PC-9 (cell line): Measurements from ENCODE around the gene HEPH. TPM values are rescaled to one million over a fixed set of nuclear protein-coding genes. Genes with fewer than 3 reads are reported as not detected.

Experiments used
- BruUV-seq: library from RNA; stranded (reverse); fragments of 400-500 nt; replicated peaks from 2 replicates; lab custom pipeline; 2021; lab: Mats Ljungman, UMichigan
- CTCF ChIA-PET: fragments of 300-600 bp; sonication (Branson Sonifier 250); formaldehyde crosslinking; loops from one replicate; lab custom pipeline; 2022; ENCODE audit warnings: antibody characterized with exemption; lab: Charles Lee
- POLR2A ChIA-PET: fragments of 300-600 bp; sonication (Branson Sonifier 250); formaldehyde crosslinking; loops from one replicate; lab custom pipeline; 2022; ENCODE audit warnings: antibody characterized with exemption; ENCODE audit not compliant: unreplicated experiment; lab: Charles Lee
- DNase-seq, 2 experiments: peaks; one replicate each; pipeline versions ENCODE4 v3.0.0 to v3.0.0-alpha.2; 2015 to 2022; ENCODE audit warnings: mixed read lengths in 1 of 2
- H2AFZ ChIP-seq: fragments of 200-600 bp; sonication (generic); 2 replicates; pipeline ENCODE4 v1.8.1; 2017; ENCODE audit warnings: antibody characterized with exemption
- H3F3A ChIP-seq: fragments of 200-600 bp; sonication (generic); 2 replicates; pipeline ENCODE4 v1.8.1; 2017; ENCODE audit warnings: antibody characterized with exemption, mild to moderate bottlenecking, low read depth; ENCODE audit not compliant: insufficient read depth
- H3K27ac ChIP-seq: fragments of 200-600 bp; sonication (generic); 2 replicates; pipeline ENCODE4 v1.6.1; 2016; ENCODE audit warnings: mixed run types
- H3K27me3 ChIP-seq: fragments of 200-600 bp; sonication (generic); 2 replicates; pipeline ENCODE4 v1.6.1; 2016; ENCODE audit warnings: low read depth, mixed run types; ENCODE audit not compliant: insufficient read depth
- H3K36me3 ChIP-seq: fragments of 200-600 bp; sonication (generic); 2 replicates; pipeline ENCODE4 v1.6.1; 2016; ENCODE audit warnings: low read depth, mixed run types
- H3K4me1 ChIP-seq: fragments of 200-600 bp; sonication (generic); replicated peaks from 2 replicates; pipeline ENCODE4 v1.6.1; 2016; ENCODE audit warnings: mixed run types; ENCODE audit not compliant: insufficient read depth
- H3K4me2 ChIP-seq: fragments of 200-600 bp; sonication (generic); 2 replicates; pipeline ENCODE4 v1.6.1; 2017; ENCODE audit warnings: mixed run types
- H3K4me3 ChIP-seq: fragments of 200-600 bp; sonication (generic); 2 replicates; pipeline ENCODE4 v1.6.1; 2016; ENCODE audit warnings: mixed run types
- H3K79me2 ChIP-seq: fragments of 200-600 bp; sonication (generic); 2 replicates; pipeline ENCODE4 v1.6.1; 2017; ENCODE audit warnings: low read depth, mixed run types
- H3K9me2 ChIP-seq: fragments of 200-600 bp; sonication (generic); 2 replicates; pipeline ENCODE4 v1.8.1; 2017; ENCODE audit warnings: mild to moderate bottlenecking; ENCODE audit not compliant: insufficient read depth
- H3K9me3 ChIP-seq: fragments of 200-600 bp; sonication (generic); 2 replicates; pipeline ENCODE4 v1.8.1; 2016; ENCODE audit warnings: low read depth; ENCODE audit not compliant: insufficient read depth
- H4K20me1 ChIP-seq: fragments of 200-600 bp; sonication (generic); 2 replicates; pipeline ENCODE4 v1.8.1; 2017; ENCODE audit not compliant: insufficient read depth
- EZH2 ChIP-seq: fragments of 200-600 bp; sonication (generic); IDR thresholded peaks from 2 replicates; pipeline ENCODE4 v1.8.0; 2017; ENCODE audit warnings: antibody characterized with exemption, low read depth
- intact Hi-C: fragments of 100-400 bp; cut with micrococcal nuclease; formaldehyde crosslinking; loops from one replicate; pipeline ENCODE4 v1.10.0; 2022; ENCODE audit not compliant: unreplicated experiment
- total RNA-seq: library from RNA; stranded (reverse); gene quantifications from 2 replicates; pipeline ENCODE4 v1.2.3, GENCODE V29; 2021
- TF ChIP-seq, protein P1 (sequence below): fragments of 200-600 bp; sonication (generic); conservative IDR thresholded peaks from 2 replicates; pipeline ENCODE4 v1.6.1; 2017; ENCODE audit warnings: mixed run types, antibody characterized with exemption, mild to moderate bottlenecking, moderate library complexity

HEPH gene
- total RNA-seq, 1 experiment from 2014 or later = not detected

DNA sequence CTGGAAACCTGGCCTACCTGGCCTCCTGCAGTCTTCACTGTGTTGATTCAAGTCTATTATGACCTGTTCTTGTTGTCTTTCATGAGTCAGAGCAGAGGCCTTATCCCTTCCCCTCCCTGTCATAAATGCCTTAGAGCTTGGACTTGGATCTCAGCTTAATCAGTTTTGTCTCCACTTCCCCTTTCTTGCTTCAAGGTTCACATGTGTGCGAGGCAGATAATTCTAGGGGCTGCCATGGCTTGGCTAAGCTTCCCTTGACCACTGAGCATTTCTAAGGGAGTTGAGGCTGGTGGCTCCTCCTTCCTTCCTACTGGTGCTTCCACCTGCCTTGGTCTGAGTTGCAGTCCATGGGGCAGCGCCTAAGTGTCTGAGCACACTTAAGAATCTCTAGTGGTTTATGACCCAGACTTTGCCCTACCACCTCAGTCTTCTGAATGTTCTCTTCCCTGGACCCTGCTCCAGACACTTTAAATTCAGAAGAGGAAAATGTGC, 1.7 kb upstream of the HEPH start:
- no peak for DNase-seq
- H4K20me1 ChIP-seq = no peaks in the 10 kb centered on the region
- H2AFZ ChIP-seq = no peak overlapping the region
- no peaks in the 10 kb centered on the region for H3K27me3 ChIP-seq
- POLR2A ChIA-PET = no interaction called here
- no peaks in the 10 kb centered on the region for H3K9me3 ChIP-seq
- no peaks in the 10 kb centered on the region for H3K36me3 ChIP-seq
- no peaks in the 10 kb centered on the region for H3F3A ChIP-seq
- no peak overlapping the region for H3K4me3 ChIP-seq
- BruUV-seq = no TSS peak
- no peak overlapping the region for H3K27ac ChIP-seq
- intact Hi-C loops = no loop called here
- CTCF ChIA-PET = no interaction called here
- no peaks in the 10 kb centered on the region for H3K4me1 ChIP-seq
- no peaks in the 10 kb centered on the region for H3K79me2 ChIP-seq
- no peak for TF ChIP-seq EZH2
- TF ChIP-seq, protein P1, sequence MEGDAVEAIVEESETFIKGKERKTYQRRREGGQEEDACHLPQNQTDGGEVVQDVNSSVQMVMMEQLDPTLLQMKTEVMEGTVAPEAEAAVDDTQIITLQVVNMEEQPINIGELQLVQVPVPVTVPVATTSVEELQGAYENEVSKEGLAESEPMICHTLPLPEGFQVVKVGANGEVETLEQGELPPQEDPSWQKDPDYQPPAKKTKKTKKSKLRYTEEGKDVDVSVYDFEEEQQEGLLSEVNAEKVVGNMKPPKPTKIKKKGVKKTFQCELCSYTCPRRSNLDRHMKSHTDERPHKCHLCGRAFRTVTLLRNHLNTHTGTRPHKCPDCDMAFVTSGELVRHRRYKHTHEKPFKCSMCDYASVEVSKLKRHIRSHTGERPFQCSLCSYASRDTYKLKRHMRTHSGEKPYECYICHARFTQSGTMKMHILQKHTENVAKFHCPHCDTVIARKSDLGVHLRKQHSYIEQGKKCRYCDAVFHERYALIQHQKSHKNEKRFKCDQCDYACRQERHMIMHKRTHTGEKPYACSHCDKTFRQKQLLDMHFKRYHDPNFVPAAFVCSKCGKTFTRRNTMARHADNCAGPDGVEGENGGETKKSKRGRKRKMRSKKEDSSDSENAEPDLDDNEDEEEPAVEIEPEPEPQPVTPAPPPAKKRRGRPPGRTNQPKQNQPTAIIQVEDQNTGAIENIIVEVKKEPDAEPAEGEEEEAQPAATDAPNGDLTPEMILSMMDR = no peak
- no peak overlapping the region for H3K4me2 ChIP-seq
- no peaks in the 10 kb centered on the region for H3K9me2 ChIP-seq

DNA sequence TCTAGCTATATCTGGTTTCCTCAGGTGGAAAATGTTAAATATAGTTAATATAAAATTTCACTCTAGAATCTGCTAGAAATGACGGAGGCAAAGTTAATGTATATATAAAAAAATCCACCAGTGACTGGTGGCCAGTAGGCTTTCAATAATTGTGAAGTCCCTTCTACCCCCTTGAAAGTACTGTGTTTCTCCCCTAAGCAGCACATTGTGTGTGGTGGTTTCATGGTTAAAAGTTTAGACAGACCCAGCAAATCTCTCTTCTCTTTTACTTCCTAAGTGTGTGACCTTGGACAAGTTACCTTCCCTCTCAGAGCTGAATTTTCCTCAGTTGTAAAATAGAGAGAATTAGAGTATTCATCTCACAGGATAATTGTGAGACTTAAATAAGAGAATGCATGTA, 600 bp upstream of the HEPH start:
- ChIA-PET CTCF (no interaction called here), POLR2A (no interaction called here)
- TF ChIP-seq, protein P1 = no peak
- no peak for TF ChIP-seq EZH2
- Histone ChIP-seq H3K36me3 (no peaks in the 10 kb centered on the region), H2AFZ (no peak overlapping the region), H3K79me2 (no peaks in the 10 kb centered on the region), H3K4me3 (no peak overlapping the region), H3K9me2 (no peaks in the 10 kb centered on the region), H3K4me1 (no peaks in the 10 kb centered on the region), H3K9me3 (no peaks in the 10 kb centered on the region), H3F3A (no peaks in the 10 kb centered on the region), H3K27me3 (no peaks in the 10 kb centered on the region), H3K4me2 (no peak overlapping the region), H3K27ac (no peak overlapping the region), H4K20me1 (no peaks in the 10 kb centered on the region)
- intact Hi-C loops = no loop called here
- no peak for DNase-seq
- BruUV-seq = no TSS peak

DNA sequence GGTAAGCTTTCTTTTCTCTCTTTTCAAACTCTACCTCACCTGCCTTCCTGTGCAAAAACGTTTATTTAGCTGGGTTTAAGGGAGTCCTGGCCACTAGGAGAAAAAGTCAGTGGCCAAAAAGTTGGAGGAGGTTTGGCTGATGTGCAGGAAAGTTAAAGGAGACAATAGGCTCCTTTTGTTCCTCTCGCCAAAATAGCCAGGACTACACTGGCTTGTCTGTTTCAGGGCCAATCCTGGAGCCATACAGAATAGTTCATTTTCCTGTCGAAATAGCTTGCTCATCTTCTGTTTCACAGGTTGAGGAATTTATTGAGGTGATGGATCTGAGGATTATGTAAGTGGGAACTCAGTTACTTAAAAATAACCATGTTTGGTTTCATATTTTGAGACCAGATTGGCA, 423 bp downstream of the HEPH start:
- Histone ChIP-seq H3K36me3 (no peaks in the 10 kb centered on the region), H3K9me3 (no peaks in the 10 kb centered on the region), H3K9me2 (no peaks in the 10 kb centered on the region), H3K27me3 (no peaks in the 10 kb centered on the region), H3K79me2 (no peaks in the 10 kb centered on the region), H3K4me3 (no peak overlapping the region), H3K27ac (no peak overlapping the region), H2AFZ (no peak overlapping the region), H3F3A (no peaks in the 10 kb centered on the region), H3K4me1 (no peaks in the 10 kb centered on the region), H4K20me1 (no peaks in the 10 kb centered on the region), H3K4me2 (no peak overlapping the region)
- ChIA-PET POLR2A (no interaction called here), CTCF (no interaction called here)
- no TSS peak for BruUV-seq
- intact Hi-C loops = no loop called here
- no peak for DNase-seq
- TF ChIP-seq, protein P1 = no peak
- TF ChIP-seq EZH2 = no peak
